ENCODE data around the gene FMN1. TPM values are rescaled to one million over a fixed set of nuclear protein-coding genes. Genes with fewer than 3 reads are reported as not detected.

FMN1 gene
- total RNA-seq, 1 donor from 2014 or later, result 4.0 TPM

DNA sequence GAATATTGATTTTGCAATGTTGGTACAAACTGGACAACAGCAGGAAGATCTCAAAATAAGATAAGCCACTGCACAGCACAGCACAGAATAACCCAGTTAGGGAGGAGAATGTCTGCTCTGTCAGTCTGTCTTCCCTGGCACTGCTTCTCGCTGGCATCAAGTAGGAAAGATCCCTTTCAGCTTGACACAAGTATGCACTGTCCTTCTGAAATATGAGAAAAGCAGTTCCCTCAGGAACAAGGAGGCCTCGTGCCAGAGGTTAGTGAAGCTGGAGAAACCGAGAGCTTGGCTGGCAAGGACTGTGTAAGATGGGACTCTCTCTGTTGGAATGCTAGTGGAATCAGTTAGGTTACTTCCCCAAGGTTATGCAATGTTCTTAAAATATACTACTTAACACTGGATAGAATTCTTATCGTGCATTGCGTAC lies 59.1 kb downstream of the FMN1 start:
- Mint-ChIP-seq H3K27ac (ENCODE audit: unreplicated experiment) (peak overlapping the region; percentile 79), H3K27me3 (ENCODE audit: low read depth) (no peaks in the 10 kb centered on the region), H3K9me3 (ENCODE audit: low read depth) (no peaks in the 10 kb centered on the region), H3K36me3 (ENCODE audit: low read depth) (no peaks in the 10 kb centered on the region), H3K4me1 (ENCODE audit: low read depth) (peaks cover 50% of the 10 kb centered on the region), H3K4me3 (ENCODE audit: unreplicated experiment) (no peak overlapping the region)
- no peak for DNase-seq (ENCODE audit: low spot score)
- no peak for TF ChIP-seq CTCF (IDR thresholded peaks at IDR 0.05)

- H3K27ac Mint-ChIP-seq (ENCODE audit: unreplicated experiment), result peak overlapping the region; percentile 34
- peaks cover 47% of the 10 kb centered on the region for H3K4me1 Mint-ChIP-seq (ENCODE audit: low read depth)
- no peaks in the 10 kb centered on the region for H3K36me3 Mint-ChIP-seq (ENCODE audit: low read depth)
- H3K9me3 Mint-ChIP-seq (ENCODE audit: low read depth), result no peaks in the 10 kb centered on the region
- H3K27me3 Mint-ChIP-seq (ENCODE audit: low read depth), result no peaks in the 10 kb centered on the region
- no peak for DNase-seq (ENCODE audit: low spot score)
- no peak overlapping the region for H3K4me3 Mint-ChIP-seq (ENCODE audit: unreplicated experiment)
- peak; percentile 90 for TF ChIP-seq CTCF (IDR thresholded peaks at IDR 0.05)
Observed at GRCh38 chr15:33132722-33133345, 61.7 kb downstream of the FMN1 start.

DNA sequence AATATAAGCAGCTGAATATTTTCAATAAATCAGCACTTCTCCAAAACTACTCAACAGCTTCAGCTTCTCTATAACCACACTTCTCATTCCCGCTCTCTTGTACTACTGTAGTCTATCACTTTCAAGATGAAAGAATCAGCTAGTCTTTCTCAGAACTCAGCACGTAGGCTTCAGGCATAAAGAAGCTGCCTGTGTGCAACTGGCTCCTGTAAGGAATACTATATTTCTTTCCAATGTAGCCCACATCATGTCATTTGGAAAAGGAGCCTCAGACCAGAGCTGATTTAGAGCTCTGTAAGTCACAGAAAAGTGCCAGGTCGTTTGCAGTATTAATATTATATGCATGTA lies 62.3 kb downstream of the FMN1 start:
- Mint-ChIP-seq H3K27me3 (ENCODE audit: low read depth) (no peaks in the 10 kb centered on the region), H3K27ac (ENCODE audit: unreplicated experiment) (peak overlapping the region; percentile 83), H3K36me3 (ENCODE audit: low read depth) (no peaks in the 10 kb centered on the region), H3K4me3 (ENCODE audit: unreplicated experiment) (no peak overlapping the region), H3K9me3 (ENCODE audit: low read depth) (no peaks in the 10 kb centered on the region), H3K4me1 (ENCODE audit: low read depth) (peaks cover 45% of the 10 kb centered on the region)
- no peak for DNase-seq (ENCODE audit: low spot score)
- no peak for TF ChIP-seq CTCF (IDR thresholded peaks at IDR 0.05)

DNA sequence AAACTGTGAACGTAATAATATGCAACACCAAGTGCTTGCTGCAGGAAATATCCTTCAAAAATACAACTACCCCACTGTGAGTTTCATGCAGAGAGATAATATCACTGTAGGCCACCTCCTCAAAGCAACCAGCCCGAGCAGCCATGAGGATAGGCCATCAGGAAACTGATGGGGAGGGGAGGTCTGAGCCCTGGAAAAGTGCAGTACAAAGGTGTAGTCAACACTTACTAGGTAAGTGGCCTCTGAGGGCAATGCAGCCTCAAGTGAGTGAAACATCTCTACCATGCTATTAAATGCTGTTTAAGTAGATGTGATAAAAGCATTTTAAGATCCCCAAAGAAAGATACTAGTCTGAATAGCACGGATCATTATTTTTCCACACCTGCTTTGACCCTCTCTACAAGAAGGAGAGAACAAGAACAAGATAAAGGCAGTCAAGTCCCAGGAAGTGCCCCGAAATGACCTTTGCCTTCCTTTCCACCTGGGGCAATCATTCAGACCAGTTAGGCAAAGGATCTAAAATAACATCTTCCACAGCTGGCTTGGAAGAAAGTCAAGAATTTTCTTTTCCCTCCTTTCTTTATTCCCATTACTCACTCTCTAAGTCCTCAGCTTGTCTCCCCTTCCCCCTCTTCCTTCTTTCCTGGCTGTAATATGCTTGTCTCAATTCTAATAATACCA lies 62.8 kb downstream of the FMN1 start:
- Mint-ChIP-seq H3K4me1 (ENCODE audit: low read depth) (peaks cover 49% of the 10 kb centered on the region), H3K36me3 (ENCODE audit: low read depth) (no peaks in the 10 kb centered on the region), H3K27ac (ENCODE audit: unreplicated experiment) (peak overlapping the region; percentile 83), H3K4me3 (ENCODE audit: unreplicated experiment) (no peak overlapping the region), H3K9me3 (ENCODE audit: low read depth) (no peaks in the 10 kb centered on the region), H3K27me3 (ENCODE audit: low read depth) (no peaks in the 10 kb centered on the region)
- no peak for DNase-seq (ENCODE audit: low spot score)
- no peak for TF ChIP-seq CTCF (IDR thresholded peaks at IDR 0.05)

- peak overlapping the region; percentile 79 for H3K27ac Mint-ChIP-seq (ENCODE audit: unreplicated experiment)
- no peaks in the 10 kb centered on the region for H3K27me3 Mint-ChIP-seq (ENCODE audit: low read depth)
- H3K36me3 Mint-ChIP-seq (ENCODE audit: low read depth), result no peaks in the 10 kb centered on the region
- TF ChIP-seq CTCF (IDR thresholded peaks at IDR 0.05), result no peak
- H3K4me1 Mint-ChIP-seq (ENCODE audit: low read depth), result peaks cover 50% of the 10 kb centered on the region
- DNase-seq (ENCODE audit: low spot score), result no peak
- H3K9me3 Mint-ChIP-seq (ENCODE audit: low read depth), result no peaks in the 10 kb centered on the region
- H3K4me3 Mint-ChIP-seq (ENCODE audit: unreplicated experiment), result peak overlapping the region; percentile 53
Observed at GRCh38 chr15:33126559-33127290, 67.8 kb downstream of the FMN1 start.

Measured in chondrocyte (in vitro differentiated cells).